ENCODE data around the gene TTLL11. TPM values are rescaled to one million over a fixed set of nuclear protein-coding genes. Genes with fewer than 3 reads are reported as not detected.

TTLL11 gene
- total RNA-seq, 3 donors from 2014 or later, result 6.0 to 22.2 (median 6.4) TPM

DNA sequence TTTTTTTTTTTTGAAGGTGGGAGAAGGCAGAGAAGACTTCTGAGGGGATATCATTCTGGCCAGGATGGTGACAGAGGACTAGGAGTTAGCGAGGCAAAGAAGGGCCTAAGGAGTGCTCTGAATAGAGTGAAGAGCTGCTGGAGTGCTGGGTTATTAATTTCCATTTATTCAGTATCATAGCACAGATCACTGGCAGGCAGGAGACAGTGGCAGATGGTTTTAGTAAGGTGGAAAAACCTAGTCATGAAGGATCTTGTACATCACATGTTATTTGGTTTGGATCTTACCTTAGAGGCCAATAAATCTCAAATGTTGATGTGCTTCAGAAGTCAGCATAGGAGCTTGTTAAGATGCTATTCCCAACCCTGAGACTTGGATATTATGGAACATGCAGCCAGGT, 165.5 kb downstream of the TTLL11 start:
- TF ChIP-seq, protein P1, sequence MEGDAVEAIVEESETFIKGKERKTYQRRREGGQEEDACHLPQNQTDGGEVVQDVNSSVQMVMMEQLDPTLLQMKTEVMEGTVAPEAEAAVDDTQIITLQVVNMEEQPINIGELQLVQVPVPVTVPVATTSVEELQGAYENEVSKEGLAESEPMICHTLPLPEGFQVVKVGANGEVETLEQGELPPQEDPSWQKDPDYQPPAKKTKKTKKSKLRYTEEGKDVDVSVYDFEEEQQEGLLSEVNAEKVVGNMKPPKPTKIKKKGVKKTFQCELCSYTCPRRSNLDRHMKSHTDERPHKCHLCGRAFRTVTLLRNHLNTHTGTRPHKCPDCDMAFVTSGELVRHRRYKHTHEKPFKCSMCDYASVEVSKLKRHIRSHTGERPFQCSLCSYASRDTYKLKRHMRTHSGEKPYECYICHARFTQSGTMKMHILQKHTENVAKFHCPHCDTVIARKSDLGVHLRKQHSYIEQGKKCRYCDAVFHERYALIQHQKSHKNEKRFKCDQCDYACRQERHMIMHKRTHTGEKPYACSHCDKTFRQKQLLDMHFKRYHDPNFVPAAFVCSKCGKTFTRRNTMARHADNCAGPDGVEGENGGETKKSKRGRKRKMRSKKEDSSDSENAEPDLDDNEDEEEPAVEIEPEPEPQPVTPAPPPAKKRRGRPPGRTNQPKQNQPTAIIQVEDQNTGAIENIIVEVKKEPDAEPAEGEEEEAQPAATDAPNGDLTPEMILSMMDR (IDR thresholded peaks at IDR 0.05), result no peak
- ATAC-seq, result no peak
- Histone ChIP-seq H3K4me1 (ENCODE audit: low read depth) (no peaks in the 10 kb centered on the region), H3K4me3 (no peak overlapping the region), H3K9me3 (no peaks in the 10 kb centered on the region), H3K36me3 (ENCODE audit: low read depth) (no peaks in the 10 kb centered on the region)
- intact Hi-C loops (cut with DNase I, micrococcal nuclease), result no loop called here
- DNase-seq, result no peak

DNA sequence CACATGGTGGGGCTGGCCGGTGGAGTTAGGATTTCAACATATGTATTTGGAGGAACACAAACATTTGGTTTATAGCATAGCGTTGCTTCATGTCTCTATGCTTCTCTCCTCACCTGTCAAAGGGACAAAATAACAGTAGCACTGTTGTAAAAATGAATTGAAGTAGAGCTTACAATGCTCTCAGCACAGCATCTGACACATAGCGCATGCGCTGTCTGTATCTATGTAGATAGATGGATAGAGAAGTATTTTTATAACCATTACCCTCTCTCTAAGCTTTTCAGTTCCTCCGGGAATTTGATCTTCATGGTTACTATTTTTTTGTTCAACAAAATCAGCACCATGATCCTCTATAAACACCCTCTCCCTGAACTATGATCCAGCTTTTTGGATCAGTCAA, 166.0 kb downstream of the TTLL11 start:
- Histone ChIP-seq H3K9me3 (no peaks in the 10 kb centered on the region), H3K36me3 (ENCODE audit: low read depth) (no peaks in the 10 kb centered on the region), H3K4me1 (ENCODE audit: low read depth) (no peaks in the 10 kb centered on the region), H3K4me3 (no peak overlapping the region)
- TF ChIP-seq, protein P1 (IDR thresholded peaks at IDR 0.05), result no peak
- intact Hi-C loops (cut with DNase I, micrococcal nuclease), result no loop called here
- ATAC-seq (no peak), DNase-seq (no peak)

DNA sequence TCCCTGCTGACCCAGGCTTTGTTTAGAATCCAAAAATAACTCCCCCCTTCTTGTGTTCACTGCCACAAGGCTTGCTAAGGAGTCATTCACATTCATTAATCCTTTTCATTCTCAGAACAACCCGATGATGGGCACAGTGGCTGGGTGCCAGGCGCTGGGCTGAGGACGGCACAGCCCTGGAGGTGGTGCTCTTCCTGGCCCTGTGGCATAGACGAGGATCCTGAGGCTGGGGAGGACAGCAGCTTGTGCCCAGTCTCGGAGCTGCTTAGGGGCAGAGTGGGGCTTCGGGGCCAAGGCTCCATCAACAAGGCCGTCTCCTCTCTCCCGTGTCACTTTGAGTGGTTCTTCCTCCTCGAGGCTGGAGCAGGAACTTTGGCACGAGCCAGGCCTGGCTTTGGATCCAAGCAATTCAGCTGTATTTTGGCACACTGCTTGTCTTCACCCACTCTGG, 166.7 kb downstream of the TTLL11 start:
- TF ChIP-seq, protein P1 (IDR thresholded peaks at IDR 0.05), result no peak
- Histone ChIP-seq H3K36me3 (ENCODE audit: low read depth) (no peaks in the 10 kb centered on the region), H3K4me1 (ENCODE audit: low read depth) (no peaks in the 10 kb centered on the region), H3K4me3 (no peak overlapping the region), H3K9me3 (no peaks in the 10 kb centered on the region)
- ATAC-seq, result no peak
- no peak for DNase-seq
- intact Hi-C loops (cut with DNase I, micrococcal nuclease), result no loop called here

DNA sequence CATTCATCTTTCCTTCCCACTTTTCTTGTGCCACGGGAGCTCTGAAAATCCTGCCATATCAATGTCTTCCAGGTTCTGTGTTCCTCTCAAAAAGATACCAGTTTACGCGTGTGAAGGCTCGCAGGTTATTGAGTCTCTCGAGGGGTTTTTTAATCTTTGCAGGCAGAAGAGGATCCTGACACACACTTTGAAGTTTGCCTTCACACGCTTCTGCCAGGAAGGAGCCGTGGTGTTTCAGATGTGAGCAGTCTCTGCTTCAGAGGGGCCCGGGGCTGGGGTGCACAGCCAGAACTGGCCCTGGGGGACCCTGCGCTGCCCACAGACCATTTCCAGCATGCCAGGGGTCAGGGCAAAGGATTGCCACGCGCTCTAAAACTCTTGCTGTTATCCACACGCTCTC, 167.2 kb downstream of the TTLL11 start:
- intact Hi-C loops (cut with DNase I, micrococcal nuclease), result no loop called here
- no peak overlapping the region for H3K4me3 ChIP-seq
- no peaks in the 10 kb centered on the region for H3K9me3 ChIP-seq
- no peaks in the 10 kb centered on the region for H3K36me3 ChIP-seq (ENCODE audit: low read depth)
- TF ChIP-seq, protein P1 (IDR thresholded peaks at IDR 0.05), result no peak
- no peaks in the 10 kb centered on the region for H3K4me1 ChIP-seq (ENCODE audit: low read depth)
- ATAC-seq (no peak), DNase-seq (no peak)

DNA sequence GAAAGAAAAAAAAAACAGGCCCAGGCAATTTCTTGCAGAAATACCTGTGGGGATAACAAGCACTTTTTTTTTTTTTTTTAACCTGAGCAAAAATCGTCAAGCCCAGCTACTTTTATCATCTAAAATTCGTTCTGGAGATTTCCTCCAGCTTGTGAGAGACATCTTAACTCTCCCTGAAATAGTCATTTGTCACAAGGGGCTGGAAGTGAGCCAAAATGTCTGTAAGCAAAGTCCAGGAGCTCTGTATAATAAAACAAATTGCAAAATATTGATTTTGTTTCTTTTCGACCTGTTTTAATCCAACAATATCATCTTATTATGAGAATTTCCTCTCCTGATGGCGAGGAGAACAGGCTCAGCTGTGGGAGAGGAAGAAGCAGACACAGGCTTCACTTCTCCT, 168.4 kb downstream of the TTLL11 start:
- TF ChIP-seq, protein P1 (IDR thresholded peaks at IDR 0.05), result no peak
- H3K4me1 ChIP-seq (ENCODE audit: low read depth), result no peaks in the 10 kb centered on the region
- peak in 1 of 3 donors; percentile 9 for DNase-seq
- no peaks in the 10 kb centered on the region for H3K36me3 ChIP-seq (ENCODE audit: low read depth)
- H3K9me3 ChIP-seq, result no peaks in the 10 kb centered on the region
- no peak for ATAC-seq
- H3K4me3 ChIP-seq, result no peak overlapping the region
- intact Hi-C loops (cut with DNase I, micrococcal nuclease), result no loop called here

DNA sequence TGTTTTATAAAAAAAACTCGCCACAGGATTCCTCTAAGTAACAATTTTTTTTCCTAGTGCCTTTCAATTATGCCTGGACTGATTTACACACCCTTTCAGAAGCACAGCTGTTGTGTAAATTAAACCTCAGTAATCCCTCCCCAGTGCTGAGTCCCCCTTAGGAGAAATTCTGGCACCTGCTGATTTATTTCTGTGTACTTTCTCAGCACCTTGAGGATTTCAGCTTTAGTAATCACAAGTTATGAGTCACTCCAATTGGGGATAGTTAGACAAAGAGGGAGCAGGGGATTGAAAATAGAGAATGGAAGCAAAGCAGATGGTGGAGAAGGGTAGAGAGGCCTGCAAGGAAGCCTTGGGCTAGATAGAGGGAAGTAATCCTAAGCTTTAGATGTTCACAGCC, 171.7 kb downstream of the TTLL11 start:
- H3K4me1 ChIP-seq (ENCODE audit: low read depth), result no peaks in the 10 kb centered on the region
- TF ChIP-seq, protein P1 (IDR thresholded peaks at IDR 0.05), result no peak
- intact Hi-C loops (cut with DNase I, micrococcal nuclease), result no loop called here
- H3K9me3 ChIP-seq, result no peaks in the 10 kb centered on the region
- no peak for DNase-seq
- ATAC-seq, result no peak
- no peak overlapping the region for H3K4me3 ChIP-seq
- no peaks in the 10 kb centered on the region for H3K36me3 ChIP-seq (ENCODE audit: low read depth)

Data from mucosa of descending colon (tissue), 3 donors.